ENCODE results near the gene LUC7L.

DNA sequence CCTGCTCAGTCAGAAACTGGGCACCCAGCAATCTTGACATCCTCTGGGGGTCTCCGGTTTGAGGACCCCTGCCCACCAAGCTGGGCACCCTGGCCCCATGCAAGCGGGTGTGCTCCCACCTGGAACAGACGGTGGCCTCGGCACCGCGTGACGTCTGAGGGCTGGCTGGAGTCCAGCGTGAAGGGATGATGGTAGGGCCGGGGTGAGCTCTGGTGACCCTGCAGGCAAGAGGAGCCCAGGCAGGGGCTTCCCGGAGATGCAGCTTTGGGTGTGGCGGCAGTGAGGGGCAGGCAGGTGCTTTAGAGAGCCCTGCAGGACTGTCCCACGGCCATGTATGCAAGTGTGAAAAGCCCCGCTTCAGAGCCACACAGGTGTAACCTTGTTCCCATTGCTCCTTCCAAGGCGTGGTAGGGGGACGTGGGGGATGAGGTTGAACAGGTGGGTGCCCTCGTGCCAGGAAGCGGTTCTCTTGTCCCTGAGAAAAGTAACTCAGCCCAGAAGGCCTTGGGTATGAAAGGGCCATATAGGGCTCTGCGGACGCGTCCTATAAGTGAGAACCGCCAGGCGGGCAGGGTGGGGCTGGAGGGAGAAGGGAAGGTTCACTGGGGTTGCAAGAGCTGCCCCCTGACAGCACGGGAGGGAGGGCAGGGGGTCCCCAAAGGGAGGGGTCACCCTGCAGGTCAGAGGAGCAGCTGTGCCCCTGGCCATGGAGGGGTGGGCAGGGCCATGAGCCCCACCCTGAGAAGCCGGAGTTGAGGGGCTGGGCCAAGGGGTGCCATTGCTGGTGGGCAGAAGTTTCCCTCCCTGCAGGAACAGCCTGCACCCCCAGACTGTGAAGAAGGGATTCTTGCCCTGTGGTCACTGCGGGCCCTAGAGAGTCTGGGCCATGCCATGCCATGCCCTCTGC lies 37.3 kb upstream of the LUC7L start:
- TF ChIP-seq TAF1 (IDR thresholded peaks at IDR 0.05; ENCODE audit: borderline replicate concordance, insufficient read depth, low read length) = no peak
- TF ChIP-seq, protein P1, sequence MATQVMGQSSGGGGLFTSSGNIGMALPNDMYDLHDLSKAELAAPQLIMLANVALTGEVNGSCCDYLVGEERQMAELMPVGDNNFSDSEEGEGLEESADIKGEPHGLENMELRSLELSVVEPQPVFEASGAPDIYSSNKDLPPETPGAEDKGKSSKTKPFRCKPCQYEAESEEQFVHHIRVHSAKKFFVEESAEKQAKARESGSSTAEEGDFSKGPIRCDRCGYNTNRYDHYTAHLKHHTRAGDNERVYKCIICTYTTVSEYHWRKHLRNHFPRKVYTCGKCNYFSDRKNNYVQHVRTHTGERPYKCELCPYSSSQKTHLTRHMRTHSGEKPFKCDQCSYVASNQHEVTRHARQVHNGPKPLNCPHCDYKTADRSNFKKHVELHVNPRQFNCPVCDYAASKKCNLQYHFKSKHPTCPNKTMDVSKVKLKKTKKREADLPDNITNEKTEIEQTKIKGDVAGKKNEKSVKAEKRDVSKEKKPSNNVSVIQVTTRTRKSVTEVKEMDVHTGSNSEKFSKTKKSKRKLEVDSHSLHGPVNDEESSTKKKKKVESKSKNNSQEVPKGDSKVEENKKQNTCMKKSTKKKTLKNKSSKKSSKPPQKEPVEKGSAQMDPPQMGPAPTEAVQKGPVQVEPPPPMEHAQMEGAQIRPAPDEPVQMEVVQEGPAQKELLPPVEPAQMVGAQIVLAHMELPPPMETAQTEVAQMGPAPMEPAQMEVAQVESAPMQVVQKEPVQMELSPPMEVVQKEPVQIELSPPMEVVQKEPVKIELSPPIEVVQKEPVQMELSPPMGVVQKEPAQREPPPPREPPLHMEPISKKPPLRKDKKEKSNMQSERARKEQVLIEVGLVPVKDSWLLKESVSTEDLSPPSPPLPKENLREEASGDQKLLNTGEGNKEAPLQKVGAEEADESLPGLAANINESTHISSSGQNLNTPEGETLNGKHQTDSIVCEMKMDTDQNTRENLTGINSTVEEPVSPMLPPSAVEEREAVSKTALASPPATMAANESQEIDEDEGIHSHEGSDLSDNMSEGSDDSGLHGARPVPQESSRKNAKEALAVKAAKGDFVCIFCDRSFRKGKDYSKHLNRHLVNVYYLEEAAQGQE (IDR thresholded peaks at IDR 0.05; ENCODE audit: insufficient read depth in 1 of 2, low read depth in 2 of 2, low read length in 2 of 2) = no peak
